ENCODE measurements around the gene ITFG1. TPM values are rescaled to one million over a fixed set of nuclear protein-coding genes. Genes with fewer than 3 reads are reported as not detected.

Gene ITFG1
- total and polyA plus RNA-seq, 2 of the 13 experiments (the other 11 are each of a cell fraction or from before 2014, with no cell fraction given) = 74.5 to 150 TPM

DNA sequence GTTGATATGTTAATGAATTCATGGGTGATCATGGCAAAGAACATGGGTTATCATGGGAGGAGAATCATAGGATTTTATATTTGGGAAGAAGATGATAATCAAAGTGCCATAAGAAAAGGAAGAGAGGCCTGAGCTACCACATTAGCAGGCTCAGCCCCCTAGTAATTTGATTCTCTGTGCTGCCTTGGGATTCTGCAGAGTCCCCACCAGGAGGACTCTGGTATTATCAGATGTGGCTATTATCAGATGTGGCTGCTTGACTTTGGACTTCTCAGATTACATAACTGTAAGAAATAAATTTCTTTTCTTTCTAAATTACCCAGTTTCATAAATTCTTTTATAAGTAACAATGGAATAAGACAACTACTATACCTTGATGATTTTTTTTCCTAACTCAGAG lies 137.6 kb downstream of the ITFG1 start:
- in situ Hi-C loops (cut with HindIII; ENCODE audit: extremely low pct_ligation_motif_present, low pct_unique_long_range_greater_than_20kb) (no loop called here), intact Hi-C loops (cut with micrococcal nuclease; ENCODE audit: unreplicated experiment) (no loop called here)
- POLR2A ChIA-PET = no interaction called here
- peak; percentile 15; the same call in 1 of the 2 replicates for TF ChIP-seq HNF4A (CRISPR knock-in tag; IDR thresholded peaks at IDR 0.05)
- peak; percentile 47 for TF ChIP-seq STAG1 (CRISPR knock-in tag; IDR thresholded peaks at IDR 0.05)
- no peak for TF ChIP-seq AGO1 (IDR thresholded peaks at IDR 0.05; ENCODE audit: low read depth, low read length, poor library complexity, severe bottlenecking)
- TF ChIP-seq, protein P1, sequence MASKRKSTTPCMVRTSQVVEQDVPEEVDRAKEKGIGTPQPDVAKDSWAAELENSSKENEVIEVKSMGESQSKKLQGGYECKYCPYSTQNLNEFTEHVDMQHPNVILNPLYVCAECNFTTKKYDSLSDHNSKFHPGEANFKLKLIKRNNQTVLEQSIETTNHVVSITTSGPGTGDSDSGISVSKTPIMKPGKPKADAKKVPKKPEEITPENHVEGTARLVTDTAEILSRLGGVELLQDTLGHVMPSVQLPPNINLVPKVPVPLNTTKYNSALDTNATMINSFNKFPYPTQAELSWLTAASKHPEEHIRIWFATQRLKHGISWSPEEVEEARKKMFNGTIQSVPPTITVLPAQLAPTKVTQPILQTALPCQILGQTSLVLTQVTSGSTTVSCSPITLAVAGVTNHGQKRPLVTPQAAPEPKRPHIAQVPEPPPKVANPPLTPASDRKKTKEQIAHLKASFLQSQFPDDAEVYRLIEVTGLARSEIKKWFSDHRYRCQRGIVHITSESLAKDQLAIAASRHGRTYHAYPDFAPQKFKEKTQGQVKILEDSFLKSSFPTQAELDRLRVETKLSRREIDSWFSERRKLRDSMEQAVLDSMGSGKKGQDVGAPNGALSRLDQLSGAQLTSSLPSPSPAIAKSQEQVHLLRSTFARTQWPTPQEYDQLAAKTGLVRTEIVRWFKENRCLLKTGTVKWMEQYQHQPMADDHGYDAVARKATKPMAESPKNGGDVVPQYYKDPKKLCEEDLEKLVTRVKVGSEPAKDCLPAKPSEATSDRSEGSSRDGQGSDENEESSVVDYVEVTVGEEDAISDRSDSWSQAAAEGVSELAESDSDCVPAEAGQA (IDR thresholded peaks at IDR 0.05; ENCODE audit: low read depth) = no peak
- TF ChIP-seq, protein P1 (CRISPR knock-in tag; IDR thresholded peaks at IDR 0.05; ENCODE audit: borderline replicate concordance) = no peak
- TF ChIP-seq, protein P2, sequence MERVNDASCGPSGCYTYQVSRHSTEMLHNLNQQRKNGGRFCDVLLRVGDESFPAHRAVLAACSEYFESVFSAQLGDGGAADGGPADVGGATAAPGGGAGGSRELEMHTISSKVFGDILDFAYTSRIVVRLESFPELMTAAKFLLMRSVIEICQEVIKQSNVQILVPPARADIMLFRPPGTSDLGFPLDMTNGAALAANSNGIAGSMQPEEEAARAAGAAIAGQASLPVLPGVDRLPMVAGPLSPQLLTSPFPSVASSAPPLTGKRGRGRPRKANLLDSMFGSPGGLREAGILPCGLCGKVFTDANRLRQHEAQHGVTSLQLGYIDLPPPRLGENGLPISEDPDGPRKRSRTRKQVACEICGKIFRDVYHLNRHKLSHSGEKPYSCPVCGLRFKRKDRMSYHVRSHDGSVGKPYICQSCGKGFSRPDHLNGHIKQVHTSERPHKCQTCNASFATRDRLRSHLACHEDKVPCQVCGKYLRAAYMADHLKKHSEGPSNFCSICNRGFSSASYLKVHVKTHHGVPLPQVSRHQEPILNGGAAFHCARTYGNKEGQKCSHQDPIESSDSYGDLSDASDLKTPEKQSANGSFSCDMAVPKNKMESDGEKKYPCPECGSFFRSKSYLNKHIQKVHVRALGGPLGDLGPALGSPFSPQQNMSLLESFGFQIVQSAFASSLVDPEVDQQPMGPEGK (CRISPR knock-in tag; IDR thresholded peaks at IDR 0.05) = no peak
- TF ChIP-seq, protein P3, sequence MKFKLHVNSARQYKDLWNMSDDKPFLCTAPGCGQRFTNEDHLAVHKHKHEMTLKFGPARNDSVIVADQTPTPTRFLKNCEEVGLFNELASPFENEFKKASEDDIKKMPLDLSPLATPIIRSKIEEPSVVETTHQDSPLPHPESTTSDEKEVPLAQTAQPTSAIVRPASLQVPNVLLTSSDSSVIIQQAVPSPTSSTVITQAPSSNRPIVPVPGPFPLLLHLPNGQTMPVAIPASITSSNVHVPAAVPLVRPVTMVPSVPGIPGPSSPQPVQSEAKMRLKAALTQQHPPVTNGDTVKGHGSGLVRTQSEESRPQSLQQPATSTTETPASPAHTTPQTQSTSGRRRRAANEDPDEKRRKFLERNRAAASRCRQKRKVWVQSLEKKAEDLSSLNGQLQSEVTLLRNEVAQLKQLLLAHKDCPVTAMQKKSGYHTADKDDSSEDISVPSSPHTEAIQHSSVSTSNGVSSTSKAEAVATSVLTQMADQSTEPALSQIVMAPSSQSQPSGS (CRISPR knock-in tag; IDR thresholded peaks at IDR 0.05) = no peak
- TF ChIP-seq, protein P4, sequence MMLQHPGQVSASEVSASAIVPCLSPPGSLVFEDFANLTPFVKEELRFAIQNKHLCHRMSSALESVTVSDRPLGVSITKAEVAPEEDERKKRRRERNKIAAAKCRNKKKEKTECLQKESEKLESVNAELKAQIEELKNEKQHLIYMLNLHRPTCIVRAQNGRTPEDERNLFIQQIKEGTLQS (CRISPR knock-in tag; IDR thresholded peaks at IDR 0.05) = no peak
- TF ChIP-seq CC2D1A (CRISPR knock-in tag; IDR thresholded peaks at IDR 0.05) = no peak
- TF ChIP-seq RORA (CRISPR knock-in tag; IDR thresholded peaks at IDR 0.05) = no peak
- no peak for TF ChIP-seq MBD4 (IDR thresholded peaks at IDR 0.05; ENCODE audit: borderline replicate concordance, low read length)
- TF ChIP-seq, protein P5, sequence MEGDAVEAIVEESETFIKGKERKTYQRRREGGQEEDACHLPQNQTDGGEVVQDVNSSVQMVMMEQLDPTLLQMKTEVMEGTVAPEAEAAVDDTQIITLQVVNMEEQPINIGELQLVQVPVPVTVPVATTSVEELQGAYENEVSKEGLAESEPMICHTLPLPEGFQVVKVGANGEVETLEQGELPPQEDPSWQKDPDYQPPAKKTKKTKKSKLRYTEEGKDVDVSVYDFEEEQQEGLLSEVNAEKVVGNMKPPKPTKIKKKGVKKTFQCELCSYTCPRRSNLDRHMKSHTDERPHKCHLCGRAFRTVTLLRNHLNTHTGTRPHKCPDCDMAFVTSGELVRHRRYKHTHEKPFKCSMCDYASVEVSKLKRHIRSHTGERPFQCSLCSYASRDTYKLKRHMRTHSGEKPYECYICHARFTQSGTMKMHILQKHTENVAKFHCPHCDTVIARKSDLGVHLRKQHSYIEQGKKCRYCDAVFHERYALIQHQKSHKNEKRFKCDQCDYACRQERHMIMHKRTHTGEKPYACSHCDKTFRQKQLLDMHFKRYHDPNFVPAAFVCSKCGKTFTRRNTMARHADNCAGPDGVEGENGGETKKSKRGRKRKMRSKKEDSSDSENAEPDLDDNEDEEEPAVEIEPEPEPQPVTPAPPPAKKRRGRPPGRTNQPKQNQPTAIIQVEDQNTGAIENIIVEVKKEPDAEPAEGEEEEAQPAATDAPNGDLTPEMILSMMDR (CRISPR knock-in tag; IDR thresholded peaks at IDR 0.05) = peak; percentile 18; the same call in 1 of the 2 replicates
- TF ChIP-seq GTF2F1 (IDR thresholded peaks at IDR 0.05; ENCODE audit: low read length) = no peak

More for the DNA sequence above, 137.6 kb downstream of the ITFG1 start:
- no peaks in the 10 kb centered on the region for H4K20me1 ChIP-seq (ENCODE audit: insufficient read depth, low read length)
- ATAC-seq (no peak), FAIRE-seq (no peak), DNase-seq (ENCODE audit: low spot score) (peak; percentile 12)
- no peak overlapping the region for H3K27ac ChIP-seq (ENCODE audit: extremely low read length, insufficient read depth, low read length)
- H3K4me3 ChIP-seq (replicated peaks in 1 of 3; ENCODE audit: insufficient read depth in 1 of 3, low read depth in 2 of 3, low read length in 3 of 3) = no peak overlapping the region
- no peak overlapping the region for H2AFZ ChIP-seq (ENCODE audit: low read length)
- H3K4me1 ChIP-seq (ENCODE audit: insufficient read depth, low read length) = no peaks in the 10 kb centered on the region
- no peak overlapping the region for H3K4me2 ChIP-seq (ENCODE audit: low read depth, low read length)
- CTCF ChIA-PET (ENCODE audit: low intra/inter-chr PET ratio, low total read pairs) = no interaction called here
- H3K27me3 ChIP-seq (ENCODE audit: control insufficient read depth in 1 of 2, insufficient read depth in 2 of 2, low read length in 2 of 2) = no peaks in the 10 kb centered on the region
- BruUV-seq (replicated peaks) = no TSS peak
- H3K9me3 ChIP-seq (ENCODE audit: low read length) = no peaks in the 10 kb centered on the region
- H3K79me2 ChIP-seq (ENCODE audit: insufficient read depth, low read length) = no peaks in the 10 kb centered on the region
- H3K36me3 ChIP-seq (replicated peaks in 1 of 2; ENCODE audit: control insufficient read depth in 1 of 2, insufficient read depth in 2 of 2, low read length in 2 of 2) = no peaks in the 10 kb centered on the region; a peak in 1 of 5 replicates
- H3K9ac ChIP-seq (ENCODE audit: insufficient read depth, low read depth, low read length) = no peak overlapping the region

Measured in HepG2 (cell line).